ENCODE results near the gene MBLAC1. TPM values are rescaled to one million over a fixed set of nuclear protein-coding genes. Genes with fewer than 3 reads are reported as not detected.

Gene MBLAC1
- polyA plus RNA-seq, 1 donor from 2014 or later = 6.4 TPM

DNA sequence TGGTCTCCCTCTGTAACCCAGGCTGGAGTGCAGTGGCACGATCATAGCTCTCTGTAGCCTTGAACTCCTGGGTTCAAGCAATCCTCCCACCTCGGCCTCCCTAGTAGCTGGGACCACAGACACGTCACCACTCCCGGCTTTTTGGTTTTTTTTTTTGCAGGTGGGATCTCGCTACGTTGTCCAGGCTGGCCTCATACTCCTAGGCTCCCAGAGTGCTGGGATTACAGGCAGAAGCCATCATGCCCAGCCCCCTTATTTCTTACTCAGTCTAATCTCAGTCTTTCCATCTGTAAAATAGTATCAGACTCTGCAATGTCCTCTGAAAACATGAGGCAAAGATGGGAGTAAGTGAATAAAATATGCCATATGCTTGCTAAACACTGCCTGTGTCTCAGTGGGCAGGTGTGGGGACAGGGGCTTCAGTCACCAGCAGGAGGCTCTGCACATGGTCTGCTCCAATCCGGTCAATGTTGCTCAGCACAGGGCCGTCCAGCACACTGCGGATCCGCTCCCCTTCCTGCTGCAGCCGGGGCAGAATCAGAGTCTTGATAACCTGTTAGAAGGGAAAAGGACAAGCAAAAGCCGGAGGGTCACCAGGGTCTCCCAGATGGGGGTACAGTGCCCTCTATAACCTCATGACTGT lies 17.1 kb upstream of the MBLAC1 start:
- H3K9ac ChIP-seq (ENCODE audit: low read length) = no peak overlapping the region
- no peak overlapping the region for H3K4me2 ChIP-seq (ENCODE audit: low read length)
- H3K9me3 ChIP-seq (ENCODE audit: low read length) = no peaks in the 10 kb centered on the region
- TF ChIP-seq EP300 (conservative IDR thresholded peaks at IDR 0.05; ENCODE audit: poor library complexity, severe bottlenecking) (no peak), TAF1 (IDR thresholded peaks at IDR 0.05; ENCODE audit: low read depth) (no peak), EZH2 (IDR thresholded peaks at IDR 0.05; ENCODE audit: borderline replicate concordance, insufficient read depth, low read length, poor library complexity, severe bottlenecking) (no peak)
- TF ChIP-seq, protein P1, sequence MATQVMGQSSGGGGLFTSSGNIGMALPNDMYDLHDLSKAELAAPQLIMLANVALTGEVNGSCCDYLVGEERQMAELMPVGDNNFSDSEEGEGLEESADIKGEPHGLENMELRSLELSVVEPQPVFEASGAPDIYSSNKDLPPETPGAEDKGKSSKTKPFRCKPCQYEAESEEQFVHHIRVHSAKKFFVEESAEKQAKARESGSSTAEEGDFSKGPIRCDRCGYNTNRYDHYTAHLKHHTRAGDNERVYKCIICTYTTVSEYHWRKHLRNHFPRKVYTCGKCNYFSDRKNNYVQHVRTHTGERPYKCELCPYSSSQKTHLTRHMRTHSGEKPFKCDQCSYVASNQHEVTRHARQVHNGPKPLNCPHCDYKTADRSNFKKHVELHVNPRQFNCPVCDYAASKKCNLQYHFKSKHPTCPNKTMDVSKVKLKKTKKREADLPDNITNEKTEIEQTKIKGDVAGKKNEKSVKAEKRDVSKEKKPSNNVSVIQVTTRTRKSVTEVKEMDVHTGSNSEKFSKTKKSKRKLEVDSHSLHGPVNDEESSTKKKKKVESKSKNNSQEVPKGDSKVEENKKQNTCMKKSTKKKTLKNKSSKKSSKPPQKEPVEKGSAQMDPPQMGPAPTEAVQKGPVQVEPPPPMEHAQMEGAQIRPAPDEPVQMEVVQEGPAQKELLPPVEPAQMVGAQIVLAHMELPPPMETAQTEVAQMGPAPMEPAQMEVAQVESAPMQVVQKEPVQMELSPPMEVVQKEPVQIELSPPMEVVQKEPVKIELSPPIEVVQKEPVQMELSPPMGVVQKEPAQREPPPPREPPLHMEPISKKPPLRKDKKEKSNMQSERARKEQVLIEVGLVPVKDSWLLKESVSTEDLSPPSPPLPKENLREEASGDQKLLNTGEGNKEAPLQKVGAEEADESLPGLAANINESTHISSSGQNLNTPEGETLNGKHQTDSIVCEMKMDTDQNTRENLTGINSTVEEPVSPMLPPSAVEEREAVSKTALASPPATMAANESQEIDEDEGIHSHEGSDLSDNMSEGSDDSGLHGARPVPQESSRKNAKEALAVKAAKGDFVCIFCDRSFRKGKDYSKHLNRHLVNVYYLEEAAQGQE (IDR thresholded peaks at IDR 0.05; ENCODE audit: borderline replicate concordance) = no peak
- H3K79me2 ChIP-seq (replicated peaks; ENCODE audit: insufficient read depth, low read length) = no peaks in the 10 kb centered on the region
- H3K4me3 ChIP-seq (ENCODE audit: low read length) = no peak overlapping the region
- H3K27me3 ChIP-seq (ENCODE audit: insufficient read depth, low read depth, low read length) = no peaks in the 10 kb centered on the region
- H3K36me3 ChIP-seq (ENCODE audit: insufficient read depth, low read length) = no peaks in the 10 kb centered on the region
- no peaks in the 10 kb centered on the region for H4K20me1 ChIP-seq (ENCODE audit: insufficient read depth)
- H3K27ac ChIP-seq (ENCODE audit: low read length) = no peak overlapping the region
- H2AFZ ChIP-seq (ENCODE audit: low read depth, low read length) = no peak overlapping the region
- no peaks in the 10 kb centered on the region for H3K9me2 ChIP-seq (ENCODE audit: insufficient read depth, low read length)
- no peaks in the 10 kb centered on the region for H3F3A ChIP-seq (ENCODE audit: insufficient read depth, low read length, poor library complexity, severe bottlenecking)

DNA sequence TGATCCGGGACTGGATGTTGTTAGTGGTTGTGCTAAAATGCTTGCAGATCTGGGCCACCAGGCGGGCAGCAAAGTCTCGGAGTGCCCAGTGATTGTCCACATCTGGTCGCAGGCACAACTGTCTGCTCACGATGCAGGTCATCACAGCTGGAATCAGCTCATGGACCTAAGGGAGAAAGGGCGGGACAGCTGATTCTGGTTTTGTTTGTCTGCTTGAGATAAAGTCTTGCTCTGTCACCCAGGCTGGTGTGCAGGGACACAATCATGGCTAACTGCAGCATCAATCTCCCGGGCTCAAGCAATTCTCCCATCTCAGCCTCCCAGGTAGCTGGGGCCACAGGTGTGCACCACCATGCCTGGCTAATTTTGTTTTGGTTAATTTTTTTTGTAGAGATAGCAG lies 15.6 kb upstream of the MBLAC1 start:
- Histone ChIP-seq H3K36me3 (ENCODE audit: insufficient read depth, low read length) (no peaks in the 10 kb centered on the region), H3K9ac (ENCODE audit: low read length) (no peak overlapping the region)

More for the DNA sequence above, 15.6 kb upstream of the MBLAC1 start:
- no peak overlapping the region for H3K4me2 ChIP-seq (ENCODE audit: low read length)
- no peaks in the 10 kb centered on the region for H3F3A ChIP-seq (ENCODE audit: insufficient read depth, low read length, poor library complexity, severe bottlenecking)
- H2AFZ ChIP-seq (ENCODE audit: low read depth, low read length) = no peak overlapping the region
- no peak overlapping the region for H3K4me3 ChIP-seq (ENCODE audit: low read length)
- H4K20me1 ChIP-seq (ENCODE audit: insufficient read depth) = no peaks in the 10 kb centered on the region
- no peaks in the 10 kb centered on the region for H3K27me3 ChIP-seq (ENCODE audit: insufficient read depth, low read depth, low read length)
- TF ChIP-seq, protein P1 (IDR thresholded peaks at IDR 0.05; ENCODE audit: borderline replicate concordance) = no peak
- no peak for TF ChIP-seq MXI1 (conservative IDR thresholded peaks at IDR 0.05; ENCODE audit: poor library complexity, severe bottlenecking)
- no peak for TF ChIP-seq POLR2AphosphoS5 (IDR thresholded peaks at IDR 0.05)
- TF ChIP-seq SMC3 (conservative IDR thresholded peaks at IDR 0.05; ENCODE audit: poor library complexity) = no peak
- TF ChIP-seq, protein P2, sequence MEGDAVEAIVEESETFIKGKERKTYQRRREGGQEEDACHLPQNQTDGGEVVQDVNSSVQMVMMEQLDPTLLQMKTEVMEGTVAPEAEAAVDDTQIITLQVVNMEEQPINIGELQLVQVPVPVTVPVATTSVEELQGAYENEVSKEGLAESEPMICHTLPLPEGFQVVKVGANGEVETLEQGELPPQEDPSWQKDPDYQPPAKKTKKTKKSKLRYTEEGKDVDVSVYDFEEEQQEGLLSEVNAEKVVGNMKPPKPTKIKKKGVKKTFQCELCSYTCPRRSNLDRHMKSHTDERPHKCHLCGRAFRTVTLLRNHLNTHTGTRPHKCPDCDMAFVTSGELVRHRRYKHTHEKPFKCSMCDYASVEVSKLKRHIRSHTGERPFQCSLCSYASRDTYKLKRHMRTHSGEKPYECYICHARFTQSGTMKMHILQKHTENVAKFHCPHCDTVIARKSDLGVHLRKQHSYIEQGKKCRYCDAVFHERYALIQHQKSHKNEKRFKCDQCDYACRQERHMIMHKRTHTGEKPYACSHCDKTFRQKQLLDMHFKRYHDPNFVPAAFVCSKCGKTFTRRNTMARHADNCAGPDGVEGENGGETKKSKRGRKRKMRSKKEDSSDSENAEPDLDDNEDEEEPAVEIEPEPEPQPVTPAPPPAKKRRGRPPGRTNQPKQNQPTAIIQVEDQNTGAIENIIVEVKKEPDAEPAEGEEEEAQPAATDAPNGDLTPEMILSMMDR (IDR thresholded peaks at IDR 0.05; ENCODE audit: poor library complexity, severe bottlenecking) = no peak
- no peak for TF ChIP-seq EP300 (conservative IDR thresholded peaks at IDR 0.05; ENCODE audit: poor library complexity, severe bottlenecking)
- TF ChIP-seq RAD21 (conservative IDR thresholded peaks at IDR 0.05) = no peak
- no peak for TF ChIP-seq EZH2 (IDR thresholded peaks at IDR 0.05; ENCODE audit: borderline replicate concordance, insufficient read depth, low read length, poor library complexity, severe bottlenecking)
- TF ChIP-seq TAF1 (IDR thresholded peaks at IDR 0.05; ENCODE audit: low read depth) = no peak
- no peaks in the 10 kb centered on the region for H3K79me2 ChIP-seq (replicated peaks; ENCODE audit: insufficient read depth, low read length)
- no peaks in the 10 kb centered on the region for H3K9me2 ChIP-seq (ENCODE audit: insufficient read depth, low read length)
- H3K27ac ChIP-seq (ENCODE audit: low read length) = no peak overlapping the region
- no peaks in the 10 kb centered on the region for H3K9me3 ChIP-seq (ENCODE audit: low read length)

Measured in neural cell (in vitro differentiated cells).